Fibroblast of peridontal ligament (primary cell): ENCODE data around the gene ZNF260.

ENCODE experiments used
- DNase-seq: peaks from one replicate; pipeline ENCODE4 v3.0.0-alpha.2; 2010; ENCODE audit errors: extremely low read depth

Gene ZNF260

GRCh38 chr19:36489920-36490415 lies 38.1 kb downstream of the ZNF260 start:
- peak; percentile 97 for DNase-seq

- DNase-seq, result peak; percentile 98
Measured at GRCh38 chr19:36489118-36489919, 38.8 kb downstream of the ZNF260 start, which contains the start of gene ZNF566. TSS of gene ZNF566 (minus strand) at chr19:36489561. CDS start at chr19:36476557, 13,004 bp downstream.

DNA sequence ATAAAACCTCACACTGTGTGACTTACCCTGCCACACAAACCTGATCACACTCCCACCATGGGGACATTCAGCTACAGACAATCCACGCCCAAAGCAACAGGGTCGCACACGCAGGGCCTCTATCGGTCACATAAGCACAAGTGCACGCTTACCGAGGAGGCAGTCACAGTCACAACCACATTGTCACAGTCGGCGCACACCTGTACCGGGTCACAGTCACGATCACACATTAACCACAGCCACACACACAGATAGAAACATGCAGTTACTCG lies 39.3 kb downstream of the ZNF260 start:
- no peak for DNase-seq

GRCh38 chr19:36488118-36488845 lies 39.8 kb downstream of the ZNF260 start:
- peak; percentile 6 for DNase-seq

DNA sequence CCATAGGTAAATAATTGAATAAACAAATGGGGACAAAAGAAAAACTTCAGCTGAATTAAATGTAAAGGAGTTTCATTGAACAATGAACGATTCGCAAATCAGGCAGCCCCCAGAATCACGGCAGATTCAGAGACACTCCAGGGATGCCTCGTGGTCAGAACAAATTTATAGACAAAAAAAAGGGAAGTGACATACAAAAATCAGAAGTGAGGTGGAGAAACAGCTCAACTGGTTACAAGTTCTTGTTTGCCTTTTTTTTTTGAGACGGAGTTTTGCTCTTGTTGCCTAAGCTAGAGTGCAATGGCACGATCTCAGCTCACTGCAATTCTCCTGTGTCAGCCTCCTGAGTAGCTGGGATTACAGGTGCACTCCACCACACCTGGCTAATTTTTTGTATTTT lies 44.4 kb downstream of the ZNF260 start:
- DNase-seq, result no peak

- DNase-seq, result no peak
Measured at GRCh38 chr19:36482876-36483275, 45.2 kb downstream of the ZNF260 start.
